ENCODE results near the gene ARAF.

The ARAF gene

GRCh38 chrX:47610511-47610910, 49.5 kb downstream of the ARAF start:
- TF ChIP-seq CSDC2 (CRISPR knock-in tag; IDR thresholded peaks at IDR 0.05) (no peak), ISL1 (CRISPR knock-in tag; IDR thresholded peaks at IDR 0.05) (no peak), TSHZ2 (CRISPR knock-in tag; IDR thresholded peaks at IDR 0.05) (no peak), POU6F1 (CRISPR knock-in tag; IDR thresholded peaks at IDR 0.05; ENCODE audit: borderline replicate concordance, low read depth) (no peak), RARB (CRISPR knock-in tag; IDR thresholded peaks at IDR 0.05) (no peak), ZFP3 (CRISPR knock-in tag; IDR thresholded peaks at IDR 0.05) (no peak), ZNF8 (CRISPR knock-in tag; IDR thresholded peaks at IDR 0.05) (no peak), ZNF70 (CRISPR knock-in tag; IDR thresholded peaks at IDR 0.05) (no peak)
- ATAC-seq = no peak

- no peak for ATAC-seq
- no peak for TF ChIP-seq ZNF8 (CRISPR knock-in tag; IDR thresholded peaks at IDR 0.05)
- TF ChIP-seq BACH2 (CRISPR knock-in tag; IDR thresholded peaks at IDR 0.05; ENCODE audit: borderline replicate concordance) = no peak
- TF ChIP-seq CSDC2 (CRISPR knock-in tag; IDR thresholded peaks at IDR 0.05) = no peak
- no peak for TF ChIP-seq ARNTL (CRISPR knock-in tag; IDR thresholded peaks at IDR 0.05; ENCODE audit: borderline replicate concordance, low read depth)
- TF ChIP-seq ZC3H10 (CRISPR knock-in tag; IDR thresholded peaks at IDR 0.05) = no peak
- no peak for TF ChIP-seq ESRRG (CRISPR knock-in tag; IDR thresholded peaks at IDR 0.05)
- TF ChIP-seq ISL1 (CRISPR knock-in tag; IDR thresholded peaks at IDR 0.05) = no peak
- no peak for TF ChIP-seq PPARA (CRISPR knock-in tag; IDR thresholded peaks at IDR 0.05; ENCODE audit: borderline replicate concordance)
- no peak for TF ChIP-seq POU6F1 (CRISPR knock-in tag; IDR thresholded peaks at IDR 0.05; ENCODE audit: borderline replicate concordance, low read depth)
- no peak for TF ChIP-seq TCF4 (CRISPR knock-in tag; IDR thresholded peaks at IDR 0.05; ENCODE audit: borderline replicate concordance)
- TF ChIP-seq TSHZ2 (CRISPR knock-in tag; IDR thresholded peaks at IDR 0.05) = no peak
- no peak for TF ChIP-seq SNAI2 (CRISPR knock-in tag; IDR thresholded peaks at IDR 0.05)
- no peak for TF ChIP-seq CREB5 (CRISPR knock-in tag; IDR thresholded peaks at IDR 0.05; ENCODE audit: low read depth)
- TF ChIP-seq ZNF565 (CRISPR knock-in tag; conservative IDR thresholded peaks at IDR 0.05; ENCODE audit: low read depth) = no peak
- TF ChIP-seq ZNF70 (CRISPR knock-in tag; IDR thresholded peaks at IDR 0.05) = no peak
- TF ChIP-seq GLIS3 (CRISPR knock-in tag; IDR thresholded peaks at IDR 0.05) = no peak
Measured at GRCh38 chrX:47611489-47611888, 50.5 kb downstream of the ARAF start.

GRCh38 chrX:47611926-47612325, 50.9 kb downstream of the ARAF start:
- ATAC-seq = no peak
- TF ChIP-seq CSDC2 (CRISPR knock-in tag; IDR thresholded peaks at IDR 0.05) (no peak), CSRNP3 (CRISPR knock-in tag; IDR thresholded peaks at IDR 0.05) (no peak), ZFP30 (CRISPR knock-in tag; IDR thresholded peaks at IDR 0.05) (no peak), ZNF8 (CRISPR knock-in tag; IDR thresholded peaks at IDR 0.05) (no peak), RARB (CRISPR knock-in tag; IDR thresholded peaks at IDR 0.05) (no peak), TCF4 (CRISPR knock-in tag; IDR thresholded peaks at IDR 0.05; ENCODE audit: borderline replicate concordance) (no peak), CREB5 (CRISPR knock-in tag; IDR thresholded peaks at IDR 0.05; ENCODE audit: low read depth) (no peak), PATZ1 (CRISPR knock-in tag; IDR thresholded peaks at IDR 0.05; ENCODE audit: borderline replicate concordance) (no peak), SNAI2 (CRISPR knock-in tag; IDR thresholded peaks at IDR 0.05) (no peak), ZNF565 (CRISPR knock-in tag; conservative IDR thresholded peaks at IDR 0.05; ENCODE audit: low read depth) (no peak)

All from SK-N-SH treated with all-trans-retinoic acid at 6 μM for 48 hours (cell line).